HG03460 (cell line): ENCODE results near the gene PDZD7.

Source experiments
- ATAC-seq: cut with Tn5 transposase; IDR thresholded peaks from one replicate; pipeline ENCODE4 v1.9.1; 2021; ENCODE audit not compliant: unreplicated experiment

Gene PDZD7

DNA sequence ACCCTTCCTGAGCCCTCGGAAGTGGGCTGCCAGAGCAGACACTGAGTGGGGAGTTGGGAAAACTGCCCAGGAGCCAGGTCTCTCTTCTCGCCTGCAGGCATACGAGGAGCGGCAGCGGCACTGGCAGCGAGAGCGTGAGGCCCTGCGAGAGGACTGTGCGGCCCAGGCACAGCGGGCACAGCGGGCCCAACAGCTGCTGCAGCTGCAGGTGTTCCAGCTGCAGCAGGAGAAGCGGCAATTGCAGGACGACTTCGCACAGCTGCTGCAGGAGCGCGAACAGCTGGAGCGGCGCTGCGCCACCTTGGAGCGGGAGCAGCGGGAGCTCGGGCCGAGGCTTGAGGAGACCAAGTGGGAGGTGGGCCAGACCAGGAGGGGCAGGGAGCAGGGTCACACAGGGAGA, 25.6 kb downstream of the PDZD7 start:
- no peak for ATAC-seq

DNA sequence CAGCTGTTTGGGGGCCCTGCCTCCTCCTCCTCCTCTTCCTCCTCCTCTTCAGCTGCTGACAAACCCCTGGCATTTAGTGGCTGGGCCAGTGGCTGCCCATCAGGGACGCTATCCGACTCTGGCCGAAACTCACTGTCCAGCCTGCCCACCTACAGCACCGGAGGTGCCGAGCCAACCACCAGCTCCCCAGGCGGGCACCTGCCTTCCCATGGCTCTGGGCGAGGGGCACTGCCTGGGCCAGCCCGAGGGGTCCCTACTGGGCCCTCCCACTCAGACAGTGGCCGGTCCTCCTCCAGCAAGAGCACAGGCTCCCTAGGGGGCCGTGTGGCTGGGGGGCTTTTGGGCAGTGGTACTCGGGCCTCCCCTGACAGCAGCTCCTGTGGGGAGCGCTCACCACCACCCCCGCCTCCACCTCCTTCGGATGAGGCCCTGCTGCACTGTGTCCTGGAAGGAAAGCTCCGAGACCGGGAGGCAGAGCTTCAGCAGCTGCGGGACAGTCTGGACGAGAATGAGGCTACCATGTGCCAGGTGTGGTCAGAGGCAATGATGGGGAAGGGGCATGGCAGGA, 27.2 kb downstream of the PDZD7 start:
- ATAC-seq, result no peak

DNA sequence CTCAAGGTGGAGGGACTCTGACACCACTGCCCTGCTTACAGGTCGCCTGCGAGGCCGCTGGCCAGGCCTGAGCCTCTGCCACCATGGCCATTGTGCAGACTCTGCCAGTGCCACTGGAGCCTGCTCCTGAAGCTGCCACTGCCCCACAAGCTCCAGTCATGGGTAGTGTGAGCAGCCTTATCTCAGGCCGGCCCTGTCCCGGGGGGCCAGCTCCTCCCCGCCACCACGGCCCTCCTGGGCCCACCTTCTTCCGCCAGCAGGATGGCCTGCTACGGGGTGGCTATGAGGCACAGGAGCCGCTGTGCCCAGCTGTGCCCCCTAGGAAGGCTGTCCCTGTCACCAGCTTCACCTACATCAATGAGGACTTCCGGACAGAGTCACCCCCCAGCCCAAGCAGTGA, 28.5 kb downstream of the PDZD7 start:
- no peak for ATAC-seq

DNA sequence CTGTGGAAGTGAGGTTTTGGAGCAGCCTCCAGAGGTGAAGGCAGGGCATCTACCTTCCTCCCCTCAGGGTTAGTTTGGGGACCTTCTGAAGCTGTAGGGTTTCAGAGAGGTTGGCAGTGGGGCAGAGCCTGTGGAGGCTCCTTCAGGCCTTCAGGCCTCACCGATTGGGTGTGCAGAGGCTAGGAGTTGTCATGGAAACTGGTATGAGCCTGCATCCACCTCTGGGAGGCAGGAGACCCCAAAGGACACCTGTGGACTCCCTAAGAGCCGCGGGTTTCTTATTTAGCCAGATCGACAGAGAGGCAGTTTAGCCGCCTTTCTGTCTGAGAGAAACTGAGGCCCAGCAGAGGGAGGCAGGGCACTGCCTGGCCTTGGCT, 29.3 kb downstream of the PDZD7 start:
- no peak for ATAC-seq

DNA sequence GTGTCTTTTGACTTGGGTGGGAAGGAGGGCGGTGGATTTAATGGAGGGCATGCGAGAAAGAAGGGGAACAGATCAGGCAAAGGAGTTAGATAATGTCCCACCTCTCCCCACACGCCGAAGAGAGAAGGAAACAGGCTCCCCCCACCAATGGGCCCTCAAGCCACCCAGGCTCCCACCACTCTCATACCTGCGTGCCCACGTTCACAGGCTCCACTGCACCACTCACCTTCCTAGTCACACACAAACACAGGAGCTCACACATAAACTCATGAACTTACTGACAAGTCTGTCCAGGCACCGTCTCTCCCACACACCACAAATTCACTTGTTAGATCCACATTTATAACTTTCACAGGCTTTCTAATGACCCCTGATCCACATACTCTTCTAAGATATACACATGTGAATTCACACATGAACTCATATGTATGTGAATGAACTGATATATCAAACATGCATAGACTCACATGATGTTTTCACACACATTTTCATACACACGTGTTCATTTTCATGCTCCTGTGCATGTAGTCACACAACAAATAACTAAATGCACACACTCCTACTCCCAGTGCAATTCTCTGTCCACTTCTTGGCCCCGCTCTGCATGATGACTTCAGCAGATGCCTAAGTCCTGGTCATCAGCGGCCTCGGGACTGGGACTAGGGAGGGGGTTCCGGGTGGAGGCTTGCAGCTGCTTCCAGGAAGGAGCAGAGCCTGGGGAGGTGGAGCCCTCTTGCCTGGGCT, 29.8 kb downstream of the PDZD7 start:
- ATAC-seq, result no peak

DNA sequence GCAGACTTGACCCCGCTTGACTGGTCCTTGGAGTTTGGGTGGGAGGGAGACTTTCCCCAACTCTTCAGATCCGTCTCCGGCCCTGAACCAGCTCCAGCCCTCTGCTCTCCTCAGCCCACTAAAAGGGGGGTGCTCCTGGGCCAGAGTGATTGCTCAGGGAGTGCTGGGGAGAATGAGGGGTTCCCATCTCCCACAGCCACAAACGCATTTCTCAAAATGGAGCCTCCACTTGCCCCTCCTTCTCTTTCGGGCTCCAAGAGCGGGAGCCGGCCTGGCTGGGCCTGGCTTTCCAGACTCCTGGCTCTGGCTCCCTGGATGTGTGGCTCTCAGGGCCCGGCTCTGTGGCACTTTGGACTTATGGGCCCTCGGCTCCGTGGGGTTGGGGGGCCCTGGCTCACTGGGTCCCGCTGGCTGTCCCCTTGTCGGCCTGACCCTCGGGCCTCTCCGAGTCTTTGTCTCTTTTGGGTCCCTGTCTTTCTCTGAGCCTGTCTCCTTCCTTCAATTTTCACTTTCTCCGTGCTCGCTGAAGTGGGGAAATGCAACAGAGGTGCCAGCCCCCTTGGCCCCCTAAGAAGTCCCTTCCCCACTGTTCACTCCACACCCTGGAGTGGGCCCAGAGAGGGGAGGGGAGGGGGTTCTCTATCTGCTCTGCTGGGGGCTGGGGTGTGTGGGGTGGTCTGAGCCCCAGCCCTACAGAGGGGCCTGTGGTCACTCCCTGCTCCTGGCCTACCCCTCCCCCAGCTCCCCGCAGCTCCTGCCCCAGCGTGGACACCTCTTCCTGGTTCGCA, 30.6 kb downstream of the PDZD7 start:
- ATAC-seq, result no peak

DNA sequence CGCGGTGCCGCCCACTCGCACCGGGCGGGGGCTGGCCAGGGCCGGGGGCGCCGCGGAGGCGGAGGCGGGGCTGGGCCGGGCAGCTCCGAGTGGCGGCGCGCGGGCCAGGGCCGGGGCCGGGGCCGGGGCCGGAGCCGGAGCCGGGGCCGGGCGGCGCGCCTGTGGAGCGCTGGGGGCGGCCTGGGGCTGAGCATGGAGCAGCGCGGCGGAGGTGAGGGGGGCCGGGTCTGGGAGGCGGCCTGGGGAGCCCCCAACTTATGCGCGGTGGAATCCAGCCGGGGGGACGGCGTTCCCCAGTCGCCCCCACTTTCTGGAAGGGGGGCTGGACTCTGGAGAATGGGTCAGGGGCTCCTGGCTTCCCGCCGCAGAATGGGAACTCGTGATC, 31.2 kb downstream of the PDZD7 start, which contains the start of gene LZTS2:
Gene LZTS2, plus strand, starts transcription at position 67 of the 385 bp plus-strand sequence. CDS start 2,731 bp downstream, outside the sequence.
- ATAC-seq, result no peak

DNA sequence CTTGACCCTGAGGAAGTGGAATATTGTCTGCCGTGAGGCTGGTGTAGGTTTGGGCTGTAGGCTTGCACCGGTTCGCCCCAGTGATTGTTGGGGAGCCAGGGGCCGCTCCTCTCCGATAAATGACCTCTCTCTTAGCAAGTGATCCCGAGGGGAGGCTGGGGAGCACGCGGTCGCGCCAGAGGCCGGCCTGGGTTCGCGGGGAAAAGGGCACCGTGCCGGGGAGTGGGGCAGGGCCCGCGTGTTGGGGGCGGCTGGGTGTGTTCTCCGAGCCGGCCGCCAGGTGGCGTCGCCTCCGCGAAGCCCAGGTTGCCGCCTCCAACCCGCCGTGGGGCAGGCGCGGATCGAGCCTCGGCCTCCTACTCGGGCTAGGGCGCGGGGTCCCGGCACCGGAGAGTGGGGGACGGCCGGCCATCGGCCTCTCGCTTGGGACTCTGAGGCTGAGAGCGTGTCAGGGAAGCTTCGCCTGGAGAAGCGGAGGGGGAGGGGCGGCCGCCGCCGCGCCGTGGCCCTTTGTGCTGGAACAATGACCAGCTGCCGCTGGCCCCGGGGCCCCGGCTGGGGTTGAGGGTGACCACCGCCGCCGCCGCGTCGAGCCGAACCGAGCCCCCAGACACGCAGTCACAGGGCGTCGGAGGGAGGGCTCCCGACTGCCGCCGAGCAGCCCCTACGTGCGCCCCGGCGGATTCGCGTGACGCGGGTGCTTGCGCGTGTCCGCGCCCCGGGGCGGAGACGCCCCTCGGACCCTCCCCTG, 31.8 kb downstream of the PDZD7 start:
- peak; percentile 45 for ATAC-seq

DNA sequence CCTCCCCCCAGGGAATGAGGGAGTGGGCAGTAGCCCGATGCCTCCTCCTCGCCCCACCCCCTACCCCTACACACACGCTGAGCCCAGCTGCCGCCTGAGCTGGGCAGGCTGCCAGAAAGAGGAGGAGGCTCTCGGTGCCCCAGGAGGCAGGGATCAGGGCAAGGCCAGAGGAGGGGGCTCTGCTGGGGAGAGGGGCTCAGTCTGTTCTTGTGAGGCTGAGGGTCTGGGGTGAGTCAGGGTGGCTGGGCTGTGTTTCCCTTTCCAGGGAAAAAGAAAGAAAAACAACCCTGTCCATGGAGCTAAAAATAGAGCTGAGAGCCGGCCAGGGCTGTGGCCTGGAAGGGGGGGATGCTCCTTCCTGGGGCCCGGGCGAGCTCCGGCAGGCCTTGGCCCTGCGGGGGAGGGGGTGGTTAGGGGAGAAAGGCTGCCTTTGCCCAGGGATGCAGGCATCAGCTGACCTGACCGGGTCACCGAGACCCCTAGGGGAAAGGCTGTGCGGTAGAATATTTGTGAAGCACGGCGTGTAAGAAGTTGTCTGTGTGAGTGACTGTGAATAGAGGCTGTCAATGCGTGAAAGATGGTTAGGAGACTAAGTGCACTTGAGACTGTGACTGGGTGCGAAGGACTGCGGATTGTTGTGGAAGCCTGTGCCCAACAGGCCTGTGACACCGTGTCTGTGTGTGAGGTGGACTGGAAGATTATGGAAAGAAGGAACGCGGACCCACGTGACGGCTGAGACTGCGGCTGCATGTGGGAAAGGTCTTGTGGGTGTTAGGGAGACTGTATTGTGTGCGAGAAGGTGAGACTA, 32.5 kb downstream of the PDZD7 start:
- ATAC-seq, result no peak

DNA sequence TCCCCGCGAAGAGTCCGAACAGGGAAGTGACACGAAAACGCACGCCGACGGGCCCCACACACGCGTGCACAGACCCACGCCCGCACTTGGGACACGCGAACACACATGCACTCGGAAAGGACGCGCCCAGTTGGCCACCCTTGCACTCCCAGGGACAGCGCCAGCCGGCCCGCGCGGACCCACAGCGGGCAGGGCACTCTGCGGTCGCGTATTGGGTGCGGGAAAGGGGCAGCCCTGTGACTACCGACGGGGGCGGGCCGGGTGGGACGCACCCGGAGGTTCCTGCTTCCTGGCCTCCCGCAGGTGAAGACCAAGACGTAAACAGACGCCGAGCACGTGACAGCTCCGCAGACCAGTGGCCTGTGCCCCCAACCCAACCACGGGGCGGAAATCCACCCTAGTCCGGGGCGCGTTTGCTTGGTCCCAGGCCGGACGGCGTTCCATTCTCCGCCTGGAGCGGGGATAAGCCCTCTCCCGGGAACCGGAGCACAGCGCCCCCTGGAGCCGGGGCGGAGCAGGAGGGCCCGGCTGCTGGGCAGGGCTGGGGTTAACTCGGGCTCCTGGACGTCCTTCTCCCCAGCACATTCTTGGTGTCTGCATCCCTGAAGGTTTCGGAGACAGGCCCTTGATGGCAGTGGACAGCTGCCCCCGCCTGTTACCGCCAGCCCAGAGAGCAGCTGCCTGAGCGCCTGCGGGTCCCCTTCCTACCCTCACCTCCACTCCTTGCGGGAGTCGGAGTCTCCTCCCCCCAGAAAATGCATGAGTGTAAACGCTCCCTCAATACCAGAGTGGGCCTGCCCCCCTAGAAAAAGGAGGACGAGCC, 33.4 kb downstream of the PDZD7 start:
- peak; percentile 27 for ATAC-seq

DNA sequence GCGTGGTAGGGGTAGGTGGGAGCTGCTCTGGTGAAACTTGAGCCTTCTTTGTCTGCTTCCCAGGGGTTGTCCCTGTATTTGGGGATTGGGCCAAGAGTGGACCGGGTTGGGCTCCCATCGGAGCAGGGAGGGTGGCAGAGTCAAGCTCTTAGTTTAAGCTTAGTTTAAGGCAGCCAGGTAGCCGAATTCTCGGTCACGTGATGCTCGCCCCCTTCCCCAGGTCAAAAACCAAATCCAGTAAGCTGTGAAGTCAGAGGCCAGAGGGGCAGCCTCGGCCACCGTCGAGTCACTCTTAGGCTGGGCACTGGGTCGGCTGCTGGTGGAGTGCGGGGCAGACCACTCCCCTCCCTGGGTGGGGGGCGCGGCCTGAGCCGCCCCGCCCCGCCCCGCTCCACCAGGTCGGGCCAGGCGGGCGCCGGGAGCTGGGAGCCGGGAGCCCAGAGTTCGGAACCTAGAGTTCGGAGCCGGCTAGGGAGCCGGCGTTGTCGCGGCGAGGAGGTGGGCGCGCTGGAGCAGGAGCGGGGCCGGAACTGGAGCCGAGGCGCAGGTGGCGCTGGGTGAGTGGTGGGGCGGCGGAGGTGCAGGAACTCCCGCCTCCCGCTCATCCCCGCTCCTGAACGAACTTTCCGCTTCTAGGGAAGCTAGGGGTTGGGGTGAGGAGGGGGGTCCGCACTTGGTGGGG, 34.1 kb downstream of the PDZD7 start:
- ATAC-seq, result peak; percentile 28

DNA sequence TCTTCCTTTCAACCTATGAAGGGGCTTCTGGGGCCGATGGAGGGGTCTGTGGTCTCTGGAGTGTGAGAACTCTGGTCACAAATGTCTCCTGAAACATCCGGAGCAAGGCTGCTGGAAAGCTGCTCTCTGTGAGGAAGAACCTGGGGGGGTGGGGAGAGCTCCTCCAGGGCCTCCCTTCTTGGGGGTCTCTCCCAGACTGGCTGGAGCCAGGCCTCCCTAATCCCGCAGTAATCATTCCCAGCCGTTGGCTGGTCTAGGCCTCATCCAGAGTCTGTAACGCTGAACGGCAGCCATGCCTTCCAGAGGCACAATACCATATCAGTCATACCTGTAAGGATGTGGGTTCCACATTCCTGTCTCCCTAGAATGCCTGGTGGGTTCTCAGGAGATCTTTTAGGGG, 35.7 kb downstream of the PDZD7 start:
- ATAC-seq, result no peak

DNA sequence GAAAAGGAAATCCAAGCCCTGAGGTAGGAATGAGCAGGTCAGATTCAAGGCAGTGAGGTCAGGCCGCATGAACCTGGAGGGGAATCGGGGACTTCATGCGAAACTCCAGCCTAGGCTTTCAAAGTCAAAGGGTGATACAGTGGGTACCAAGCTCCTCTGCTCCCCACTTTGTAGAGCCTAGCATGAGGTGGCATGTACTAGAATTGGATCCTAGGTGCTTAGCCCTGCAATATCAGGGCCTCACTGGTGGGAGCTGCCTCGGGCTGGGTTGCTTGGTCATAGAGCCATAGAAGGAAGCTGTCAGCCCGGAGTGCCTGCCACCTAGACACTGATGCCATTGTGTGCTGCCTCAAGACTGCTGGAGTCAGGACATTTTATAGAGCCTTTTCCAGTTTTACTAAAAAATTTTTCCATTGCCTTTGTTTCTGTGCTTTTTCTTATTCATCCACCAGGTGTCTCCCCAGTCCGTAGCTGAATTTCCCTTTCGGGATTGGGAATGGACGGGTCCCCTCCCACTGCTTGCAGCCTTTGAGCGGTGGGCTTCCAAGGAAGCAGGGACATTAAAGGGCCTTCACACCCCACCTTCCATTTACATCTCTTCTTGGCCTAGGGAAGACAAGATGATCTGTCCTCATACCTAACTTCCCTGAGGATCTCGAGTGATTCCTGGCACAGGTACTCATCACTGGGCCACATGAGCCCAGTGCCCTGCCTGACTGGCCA, 36.8 kb downstream of the PDZD7 start:
- no peak for ATAC-seq

DNA sequence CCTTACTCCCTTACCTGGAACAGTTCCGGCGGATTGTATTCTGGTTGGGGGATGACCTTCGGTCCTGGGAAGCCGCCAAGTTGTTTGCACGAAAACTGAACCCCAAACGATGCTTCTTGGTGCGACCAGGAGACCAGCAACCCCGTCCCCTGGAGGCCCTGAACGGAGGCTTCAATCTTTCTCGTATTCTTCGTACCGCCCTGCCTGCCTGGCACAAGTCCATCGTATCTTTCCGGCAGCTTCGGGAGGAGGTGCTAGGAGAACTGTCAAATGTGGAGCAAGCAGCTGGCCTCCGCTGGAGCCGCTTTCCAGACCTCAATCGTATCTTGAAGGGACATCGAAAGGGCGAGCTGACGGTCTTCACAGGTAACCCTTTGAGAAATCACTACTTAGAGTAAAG, 41.8 kb downstream of the PDZD7 start:
- no peak for ATAC-seq

DNA sequence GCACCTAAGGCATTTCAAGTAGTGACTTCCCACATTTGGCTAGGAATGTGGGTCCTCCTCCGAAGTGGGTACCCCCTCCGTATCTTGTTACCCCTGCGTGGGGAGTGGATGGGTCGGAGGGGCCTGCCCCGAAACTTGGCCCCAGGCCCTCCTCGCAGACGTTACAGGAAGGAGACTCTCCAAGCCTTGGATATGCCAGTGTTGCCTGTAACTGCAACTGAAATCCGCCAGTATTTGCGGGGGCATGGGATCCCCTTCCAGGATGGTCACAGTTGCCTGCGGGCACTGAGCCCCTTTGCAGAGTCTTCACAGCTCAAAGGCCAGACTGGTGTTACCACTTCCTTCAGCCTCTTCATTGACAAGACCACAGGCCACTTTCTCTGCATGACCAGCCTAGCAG, 42.8 kb downstream of the PDZD7 start:
- no peak for ATAC-seq

DNA sequence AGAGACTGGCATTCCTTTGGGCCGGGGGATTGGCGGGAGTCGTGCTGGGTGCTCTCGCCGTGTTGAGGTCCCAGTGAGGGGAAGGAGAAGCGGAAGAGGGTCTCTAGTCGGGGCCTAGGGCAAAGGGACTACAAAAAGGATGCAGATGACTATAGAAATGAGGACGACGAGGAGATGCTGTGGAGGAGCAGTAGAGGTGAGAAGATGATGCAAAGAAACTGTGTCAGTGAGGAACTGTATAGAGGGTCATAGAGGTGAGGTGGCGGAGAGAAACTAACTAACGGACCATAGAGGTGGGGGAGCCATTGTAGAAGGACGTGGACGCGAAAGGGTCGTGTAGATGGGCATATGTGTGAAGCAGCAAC, 43.3 kb downstream of the PDZD7 start:
- ATAC-seq, result no peak

DNA sequence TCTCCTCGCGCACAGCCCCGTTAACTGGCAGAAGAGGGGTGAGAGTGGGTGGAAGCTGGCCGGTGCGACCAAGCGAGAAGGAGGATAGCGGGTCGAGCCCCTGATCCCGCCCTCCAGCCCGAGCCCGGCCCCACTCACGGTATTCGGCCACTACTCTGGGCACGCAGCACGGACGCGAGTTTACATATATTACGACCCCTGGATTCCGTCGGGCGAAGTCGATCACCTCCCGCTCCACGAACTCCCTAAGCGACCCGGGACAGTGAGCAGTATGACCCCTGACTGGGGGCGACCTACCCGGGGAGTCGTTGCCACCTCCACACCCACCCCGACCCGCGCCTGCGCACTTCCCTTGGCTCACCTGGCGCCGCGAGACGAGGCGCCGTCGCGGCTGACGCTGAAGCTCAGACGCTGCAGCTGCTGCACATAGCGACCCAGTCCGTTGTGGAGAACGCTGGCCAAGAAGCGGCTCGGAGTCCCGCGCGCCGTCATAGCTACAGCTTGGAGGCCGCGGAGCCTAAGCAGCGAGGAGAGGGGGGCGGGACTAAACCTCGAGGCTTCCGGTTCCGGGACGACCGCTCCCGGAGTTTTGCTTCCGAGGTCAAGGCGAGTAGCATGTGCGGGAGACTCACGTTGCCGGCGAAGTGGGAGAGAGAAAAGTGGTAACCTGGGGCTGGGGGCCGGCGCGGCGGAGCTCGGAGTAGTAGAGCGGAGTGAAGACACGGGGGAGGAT, 43.8 kb downstream of the PDZD7 start, which contains the start of the genes MRPL43 and TWNK:
Gene MRPL43, minus strand, starts transcription at position 546 of the 733 bp plus-strand sequence. Its CDS starts 54 bp downstream, at position 492.
Gene TWNK, plus strand, starts transcription at position 592 of the 733 bp plus-strand sequence. CDS start 668 bp downstream, outside the sequence.
- peak; percentile 80 for ATAC-seq

DNA sequence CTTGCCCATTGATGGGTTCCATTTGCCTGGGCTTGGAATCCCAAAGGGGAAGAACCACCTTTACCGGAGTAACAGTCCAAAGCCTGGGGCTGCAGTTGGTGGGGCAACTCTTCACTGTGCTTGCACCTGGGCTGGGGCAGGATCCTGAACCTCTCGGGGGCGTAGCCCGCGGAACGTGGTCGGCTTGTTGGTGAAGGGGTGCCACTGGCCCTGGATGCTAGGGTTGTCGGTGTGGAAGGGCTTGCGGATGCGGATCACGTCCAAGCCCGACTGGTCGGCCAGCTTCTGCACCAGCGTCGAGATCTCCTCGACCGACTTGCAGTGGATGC, 44.3 kb downstream of the PDZD7 start:
- ATAC-seq, result no peak
